Activated effector memory CD4-positive, alpha-beta T cell treated with Interleukin-2 at 50 U/mL for 16 hours (primary cell): Measurements from ENCODE around the gene NHERF2.

ENCODE experiments used
- DNase-seq: peaks from one replicate; pipeline ENCODE4 v3.0.0-alpha.2; 2020

The NHERF2 gene

GRCh38 chr16:1991135-1991551 lies 35.6 kb upstream of the NHERF2 start:
- DNase-seq, result peak; percentile 33

DNA sequence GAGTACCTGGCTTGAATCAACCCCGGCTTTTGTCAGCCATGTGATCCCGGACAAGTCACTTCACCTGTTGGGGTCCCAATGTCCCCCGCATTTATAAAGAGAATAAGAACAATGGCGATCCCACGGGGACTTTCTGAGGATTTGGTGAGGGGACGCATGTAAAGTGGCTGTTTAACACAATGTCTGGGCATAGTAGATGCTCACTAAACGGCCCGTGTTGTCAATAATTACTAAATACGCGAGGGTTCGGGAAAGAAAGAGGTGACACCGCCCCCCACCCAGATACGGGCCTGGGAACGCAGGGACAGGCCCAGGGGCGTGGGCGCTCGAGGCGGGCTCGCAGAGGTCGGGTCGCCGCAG lies 35.1 kb upstream of the NHERF2 start:
- no peak for DNase-seq

DNA sequence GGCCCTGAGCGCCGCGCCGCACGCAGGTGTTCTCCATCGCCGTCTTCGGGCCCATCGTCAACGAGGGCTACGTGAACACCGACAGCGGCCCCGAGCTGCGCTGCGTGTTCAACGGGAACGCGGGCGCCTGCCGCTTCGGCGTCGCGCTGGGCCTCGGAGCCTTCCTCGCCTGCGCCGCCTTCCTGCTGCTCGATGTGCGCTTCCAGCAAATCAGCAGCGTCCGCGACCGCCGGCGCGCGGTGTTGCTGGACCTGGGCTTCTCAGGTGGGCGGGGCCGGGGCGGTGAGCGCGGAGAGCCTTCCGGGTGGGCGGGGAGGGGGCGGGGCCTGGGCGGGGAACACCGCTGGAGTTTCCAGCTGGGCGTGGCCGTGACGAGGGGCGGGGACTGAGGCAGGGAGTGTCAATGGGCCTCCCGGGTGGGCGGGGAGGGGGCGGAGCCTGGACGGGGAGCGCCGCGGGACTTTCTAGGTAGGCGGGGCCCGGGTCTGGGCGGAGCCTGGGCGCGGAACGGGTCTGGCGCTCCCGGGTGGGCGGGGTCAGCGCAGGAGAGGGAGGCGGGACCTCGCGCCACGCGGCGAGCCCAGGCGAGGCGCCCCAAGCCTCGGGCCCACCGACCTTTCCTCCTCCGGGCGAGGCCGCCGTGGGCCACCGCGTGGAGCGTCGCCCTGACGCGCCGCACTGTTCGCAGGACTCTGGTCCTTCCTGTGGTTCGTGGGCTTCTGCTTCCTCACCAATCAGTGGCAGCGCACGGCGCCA lies 34.6 kb upstream of the NHERF2 start:
- DNase-seq, result peak; percentile 93

DNA sequence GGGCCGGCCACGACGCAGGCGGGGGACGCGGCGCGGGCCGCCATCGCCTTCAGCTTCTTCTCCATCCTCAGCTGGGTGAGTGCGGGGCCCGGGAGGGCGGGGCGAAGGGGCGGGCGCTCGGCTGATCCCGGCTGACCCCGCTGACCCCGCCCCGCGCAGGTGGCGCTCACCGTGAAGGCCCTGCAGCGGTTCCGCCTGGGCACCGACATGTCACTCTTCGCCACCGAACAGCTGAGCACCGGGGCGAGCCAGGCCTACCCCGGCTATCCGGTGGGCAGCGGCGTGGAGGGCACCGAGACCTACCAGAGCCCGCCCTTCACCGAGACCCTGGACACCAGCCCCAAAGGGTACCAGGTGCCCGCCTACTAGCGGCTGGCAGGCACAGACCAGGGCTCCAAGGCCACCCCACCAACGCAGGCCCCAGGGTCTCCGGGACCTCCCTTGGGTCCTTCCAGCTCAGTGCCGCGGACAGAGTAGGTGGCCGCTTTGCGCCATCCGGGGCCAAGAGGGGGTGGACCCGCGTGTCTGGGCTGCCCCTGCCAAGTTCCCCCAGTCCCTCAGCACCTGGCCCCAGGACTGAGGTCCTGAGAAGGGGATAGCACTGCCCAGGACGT lies 33.9 kb upstream of the NHERF2 start:
- DNase-seq, result no peak

DNA sequence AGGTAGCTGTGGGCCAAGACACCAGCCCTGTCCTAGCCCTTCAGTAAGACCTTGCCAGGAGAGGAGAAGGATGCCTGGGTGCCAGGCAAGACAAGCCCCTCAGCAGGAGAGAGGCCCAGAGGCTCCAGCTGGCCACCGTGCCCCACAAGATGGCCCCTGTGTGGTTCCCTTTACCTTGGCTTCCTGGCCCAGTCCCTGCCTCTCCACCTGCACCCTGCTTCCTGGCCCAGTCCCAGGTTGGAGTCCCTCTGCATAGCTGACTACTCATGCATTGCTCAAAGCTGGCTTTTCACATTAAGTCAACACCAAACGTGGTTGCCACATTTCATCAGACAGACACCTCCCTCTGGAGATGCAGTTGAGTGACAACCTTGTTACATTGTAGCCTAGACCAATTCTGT lies 33.0 kb upstream of the NHERF2 start:
- no peak for DNase-seq

- DNase-seq, result no peak
These were observed 29.0 kb upstream of the NHERF2 start for GRCh38 chr16:1997494-1998359.

GRCh38 chr16:1998360-1998835 lies 28.3 kb upstream of the NHERF2 start:
- DNase-seq, result no peak

DNA sequence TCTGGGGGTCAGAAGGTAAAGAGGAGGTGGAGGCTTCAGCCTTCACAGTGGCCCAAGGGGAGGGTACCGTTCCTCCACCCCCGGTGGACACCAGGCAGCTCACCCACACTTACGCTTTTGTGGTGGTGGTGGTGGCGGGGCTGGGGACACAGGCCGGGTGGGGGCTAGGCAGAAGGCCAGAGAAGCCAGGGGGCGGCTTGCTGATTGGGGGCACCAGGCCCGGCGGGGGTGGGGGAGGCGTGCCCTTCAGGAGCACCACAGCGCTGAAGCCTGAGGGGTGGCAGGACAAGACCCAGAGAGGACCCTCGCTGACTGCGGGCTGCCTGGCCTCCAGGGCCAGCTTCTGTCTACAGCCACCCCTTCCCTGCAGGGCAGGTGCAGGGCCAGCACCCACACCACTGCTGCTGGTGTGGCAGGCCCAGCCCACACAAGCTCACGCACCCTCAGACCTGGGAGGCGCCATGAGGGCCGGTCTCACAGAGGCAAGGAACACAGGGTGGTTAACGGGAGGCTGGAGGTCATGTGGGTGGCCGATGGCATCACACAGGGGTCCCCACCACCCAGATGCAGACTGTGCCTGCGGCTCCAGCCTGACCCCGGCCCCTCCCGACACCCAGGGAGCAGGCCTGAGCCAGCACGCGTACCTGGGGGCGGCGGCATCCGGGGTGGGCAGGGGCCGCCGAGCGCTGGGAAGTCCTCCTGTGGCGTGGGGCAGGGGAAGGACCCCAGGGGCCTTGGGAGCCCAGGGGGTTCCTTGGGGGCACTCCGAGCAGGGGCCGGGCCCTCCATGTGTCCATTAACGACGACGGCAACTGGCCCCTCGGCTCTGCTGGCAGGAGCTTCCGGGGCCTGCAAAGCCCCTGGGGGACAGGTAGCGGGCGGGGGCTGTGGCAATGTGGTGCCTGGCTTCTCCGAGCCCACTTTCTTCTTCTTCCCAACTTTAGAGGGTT lies 27.6 kb upstream of the NHERF2 start:
- DNase-seq, result no peak

DNA sequence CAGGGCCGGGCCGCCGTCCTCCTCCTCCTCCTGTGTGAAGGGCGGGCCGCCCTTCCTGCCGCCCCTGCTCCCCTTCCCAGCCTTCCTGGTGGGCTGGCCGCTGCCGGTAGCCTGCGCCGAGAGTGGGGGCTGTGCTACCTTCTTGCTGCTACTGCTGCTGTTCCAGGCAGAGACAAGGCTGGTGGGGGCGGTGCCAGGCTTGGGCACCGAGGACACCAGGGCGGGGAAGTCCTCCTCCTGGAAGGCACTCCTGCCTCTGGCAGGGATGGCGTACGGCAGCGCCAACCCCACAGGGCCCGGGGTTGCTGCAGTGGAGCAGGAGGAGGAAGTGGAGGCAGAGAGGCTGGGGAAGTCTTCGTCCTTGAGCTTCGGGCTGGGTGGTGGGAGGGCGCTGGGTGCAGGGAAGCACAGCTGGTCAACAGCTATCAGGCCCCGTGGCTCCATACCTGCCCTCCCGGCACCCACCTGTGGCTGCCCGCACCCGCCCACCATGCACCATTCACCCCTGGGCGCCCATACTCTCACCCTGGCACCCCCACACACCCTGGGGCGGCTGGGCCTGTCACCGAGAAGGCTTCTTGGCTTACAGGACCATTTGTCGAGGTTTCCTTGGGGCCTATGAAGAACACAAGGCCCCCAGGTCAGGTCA lies 26.7 kb upstream of the NHERF2 start:
- no peak for DNase-seq

GRCh38 chr16:2001035-2001434 lies 25.7 kb upstream of the NHERF2 start:
- no peak for DNase-seq

DNA sequence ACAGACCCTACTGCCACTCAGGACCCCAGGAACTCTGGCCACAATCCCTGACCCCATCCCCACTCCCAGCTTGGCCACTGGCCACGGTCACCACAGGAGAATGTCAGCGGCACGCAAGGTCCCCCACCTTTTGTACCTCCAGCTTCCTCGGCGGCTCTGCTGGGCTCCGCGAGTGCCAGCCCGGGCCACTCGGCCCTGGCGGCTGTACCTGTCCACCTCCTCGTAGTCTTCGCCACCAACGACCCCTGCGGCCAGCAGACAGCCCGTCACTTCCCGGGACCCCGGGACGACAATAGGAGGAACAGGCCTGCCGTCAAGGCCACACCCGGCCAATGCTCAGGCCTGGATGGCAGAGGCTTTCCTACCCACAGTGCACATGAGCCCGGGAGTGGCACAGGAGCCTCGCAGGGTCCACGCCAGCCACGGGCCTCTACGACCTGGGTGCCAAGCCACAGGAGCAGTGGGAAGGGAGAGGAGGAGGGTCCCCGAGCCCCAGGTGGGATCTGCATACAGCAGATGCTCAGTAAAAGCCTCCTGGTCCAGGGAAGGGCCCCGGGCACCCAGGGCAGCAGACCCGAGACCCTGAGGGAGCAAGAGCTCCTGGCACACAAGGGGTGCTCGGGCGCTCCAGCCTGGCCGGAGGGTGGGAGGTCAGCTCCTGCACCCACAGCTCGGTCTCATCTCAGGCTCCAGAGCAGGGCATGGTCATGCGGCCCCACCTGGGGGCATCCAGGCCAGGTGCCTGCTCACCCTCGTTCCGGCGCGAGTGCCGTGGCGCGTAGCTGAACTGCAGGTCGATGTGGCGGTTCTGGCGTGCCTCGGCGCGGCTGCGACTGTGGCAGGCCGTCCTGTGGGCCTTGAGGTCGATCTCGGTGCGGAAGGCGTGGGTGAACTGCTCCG lies 25.0 kb upstream of the NHERF2 start:
- DNase-seq, result no peak

GRCh38 chr16:2002406-2003230 lies 24.1 kb upstream of the NHERF2 start:
- DNase-seq, result no peak

- no peak for DNase-seq
These were observed 23.4 kb upstream of the NHERF2 start for GRCh38 chr16:2003231-2003826.

GRCh38 chr16:2003827-2004641 lies 22.7 kb upstream of the NHERF2 start:
- DNase-seq, result peak; percentile 73

- no peak for DNase-seq
These were observed 21.7 kb upstream of the NHERF2 start for GRCh38 chr16:2004795-2005517.

DNA sequence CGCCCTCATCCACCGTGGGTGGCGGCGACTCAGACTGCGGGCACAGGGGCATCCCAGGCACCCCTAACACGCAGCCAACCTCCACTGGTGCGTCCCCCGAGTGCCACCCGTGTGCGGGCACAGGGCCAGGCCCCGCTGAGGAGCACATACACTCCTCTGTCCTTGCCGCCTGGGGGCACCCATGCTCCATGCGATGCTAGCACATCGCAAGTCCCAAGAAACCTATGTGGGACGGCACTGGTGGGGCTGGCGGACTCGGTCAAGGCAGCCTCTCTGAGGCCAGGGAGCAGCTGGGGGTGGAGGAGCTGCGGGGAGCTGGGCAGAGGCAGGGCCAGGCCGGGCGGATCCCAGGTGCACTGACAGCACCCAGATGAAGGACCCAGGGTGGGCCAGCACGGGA lies 21.1 kb upstream of the NHERF2 start:
- DNase-seq, result no peak

DNA sequence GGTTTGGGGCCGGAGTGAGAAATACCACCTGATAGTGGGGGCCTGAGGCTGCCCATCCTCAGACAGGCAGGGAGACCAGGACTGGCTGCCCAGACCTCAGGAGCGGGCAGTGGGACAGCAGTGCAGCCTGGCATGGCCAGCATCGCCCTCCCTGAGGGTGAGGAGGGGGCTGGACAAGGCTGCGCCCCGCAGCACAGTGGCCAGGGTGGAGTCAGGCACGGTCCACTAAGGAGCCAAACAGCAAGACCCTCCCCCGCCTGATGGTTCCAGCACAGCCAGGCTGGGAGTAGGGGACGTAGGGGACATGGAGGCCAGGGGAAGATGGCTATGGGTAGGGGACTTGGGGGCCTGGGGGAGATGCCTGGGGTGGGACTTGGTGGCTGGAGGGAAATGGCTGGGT lies 20.4 kb upstream of the NHERF2 start:
- DNase-seq, result no peak
